ENCODE measurements around the gene HTATSF1.

- TF ChIP-seq EP300 (IDR thresholded peaks at IDR 0.05), result no peak
- TF ChIP-seq POLR2AphosphoS5 (IDR thresholded peaks at IDR 0.05), result no peak
- TF ChIP-seq, protein P1, sequence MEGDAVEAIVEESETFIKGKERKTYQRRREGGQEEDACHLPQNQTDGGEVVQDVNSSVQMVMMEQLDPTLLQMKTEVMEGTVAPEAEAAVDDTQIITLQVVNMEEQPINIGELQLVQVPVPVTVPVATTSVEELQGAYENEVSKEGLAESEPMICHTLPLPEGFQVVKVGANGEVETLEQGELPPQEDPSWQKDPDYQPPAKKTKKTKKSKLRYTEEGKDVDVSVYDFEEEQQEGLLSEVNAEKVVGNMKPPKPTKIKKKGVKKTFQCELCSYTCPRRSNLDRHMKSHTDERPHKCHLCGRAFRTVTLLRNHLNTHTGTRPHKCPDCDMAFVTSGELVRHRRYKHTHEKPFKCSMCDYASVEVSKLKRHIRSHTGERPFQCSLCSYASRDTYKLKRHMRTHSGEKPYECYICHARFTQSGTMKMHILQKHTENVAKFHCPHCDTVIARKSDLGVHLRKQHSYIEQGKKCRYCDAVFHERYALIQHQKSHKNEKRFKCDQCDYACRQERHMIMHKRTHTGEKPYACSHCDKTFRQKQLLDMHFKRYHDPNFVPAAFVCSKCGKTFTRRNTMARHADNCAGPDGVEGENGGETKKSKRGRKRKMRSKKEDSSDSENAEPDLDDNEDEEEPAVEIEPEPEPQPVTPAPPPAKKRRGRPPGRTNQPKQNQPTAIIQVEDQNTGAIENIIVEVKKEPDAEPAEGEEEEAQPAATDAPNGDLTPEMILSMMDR (IDR thresholded peaks at IDR 0.05), result no peak
Observed at GRCh38 chrX:136480383-136480782, 17.0 kb upstream of the HTATSF1 start.

Data from upper lobe of left lung (tissue), 4 donors.